COR-L47 (cell line): Measurements from ENCODE around the gene STEAP4.
"Not testable (repeated sequence)": the region's sequence is repeated elsewhere in the genome, so short reads cannot be mapped to it uniquely, and the experiment has no call there.

Experiments
- DNase-seq: peaks from one replicate; lab custom pipeline; 2025; lab: John Stamatoyannopoulos, UW

STEAP4 gene

DNA sequence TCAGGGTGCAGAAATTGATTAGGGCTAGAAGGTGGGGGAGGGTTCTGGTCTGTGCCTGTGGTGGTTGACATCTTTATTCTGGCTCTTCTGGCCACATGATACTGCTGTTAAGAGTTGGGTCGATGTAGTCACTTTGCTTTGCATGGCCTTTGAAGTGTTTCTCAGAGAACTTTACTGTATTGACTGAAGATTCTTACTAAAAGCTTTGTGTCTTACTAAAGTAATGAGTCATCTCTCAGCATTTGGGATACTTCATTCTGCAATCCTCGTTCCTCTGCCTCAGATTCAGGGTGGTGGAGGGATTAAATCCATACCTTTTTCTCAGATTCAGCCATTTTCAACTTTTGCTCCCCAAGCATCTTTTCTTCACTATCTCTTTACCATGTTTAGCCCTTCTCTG lies 38.6 kb downstream of the STEAP4 start:
- DNase-seq = no peak

DNA sequence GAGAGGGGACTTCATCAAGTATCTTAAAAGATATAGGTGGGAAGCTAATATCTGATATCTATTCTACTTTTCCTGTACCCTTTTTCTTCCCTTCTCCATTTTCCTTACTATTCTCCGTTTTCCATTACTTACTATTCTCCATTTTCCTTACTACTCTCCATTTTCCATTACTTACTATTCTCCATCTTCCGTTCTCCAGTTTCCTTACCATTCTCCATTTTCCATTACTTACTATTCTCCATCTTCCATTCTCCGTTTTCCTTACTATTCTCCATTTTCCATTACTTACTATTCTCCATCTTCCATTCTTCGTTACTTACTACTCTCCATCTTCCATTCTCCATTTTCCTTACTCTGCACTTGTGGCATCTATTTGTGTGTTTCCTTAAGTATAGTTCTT lies 39.3 kb downstream of the STEAP4 start:
- DNase-seq = no peak

DNA sequence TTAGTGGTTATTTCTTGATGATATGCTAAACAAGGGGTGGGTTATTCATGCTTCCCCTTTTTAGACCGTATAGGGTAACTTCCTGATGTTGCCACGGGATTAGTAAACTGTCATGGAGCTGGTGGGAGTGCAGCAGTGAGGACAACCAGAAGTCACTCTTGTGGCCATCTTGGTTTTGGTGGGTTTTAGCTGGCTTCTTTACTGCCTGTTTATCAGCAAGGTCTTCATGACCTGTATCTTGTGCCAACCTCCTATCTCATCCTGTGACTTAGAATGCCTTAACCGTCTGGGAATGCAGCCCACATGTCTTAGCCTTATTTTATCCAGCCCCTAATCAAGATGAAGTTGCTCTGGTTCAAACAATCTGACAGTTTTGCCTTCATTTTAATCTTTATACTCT lies 41.7 kb downstream of the STEAP4 start:
- DNase-seq = not testable (repeated sequence)

DNA sequence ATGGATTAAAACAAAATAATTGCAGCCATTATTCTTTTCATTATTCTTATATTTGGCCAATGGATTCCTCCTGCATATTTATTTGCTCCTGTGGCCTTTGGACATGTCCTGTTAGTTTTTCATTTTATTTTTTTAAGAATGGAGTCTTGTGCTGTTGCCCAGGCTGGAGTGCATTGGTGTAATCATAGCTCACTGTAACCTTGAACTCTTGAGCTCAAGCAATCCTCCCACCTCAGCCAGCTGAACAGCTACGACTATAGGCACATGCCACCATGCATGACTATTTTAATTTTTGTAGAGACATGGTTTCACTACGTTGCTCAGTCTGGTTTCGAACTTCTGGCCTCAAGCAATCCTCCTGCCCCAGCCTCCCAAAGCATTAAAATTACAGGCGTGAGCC lies 44.1 kb downstream of the STEAP4 start:
- no peak for DNase-seq

DNA sequence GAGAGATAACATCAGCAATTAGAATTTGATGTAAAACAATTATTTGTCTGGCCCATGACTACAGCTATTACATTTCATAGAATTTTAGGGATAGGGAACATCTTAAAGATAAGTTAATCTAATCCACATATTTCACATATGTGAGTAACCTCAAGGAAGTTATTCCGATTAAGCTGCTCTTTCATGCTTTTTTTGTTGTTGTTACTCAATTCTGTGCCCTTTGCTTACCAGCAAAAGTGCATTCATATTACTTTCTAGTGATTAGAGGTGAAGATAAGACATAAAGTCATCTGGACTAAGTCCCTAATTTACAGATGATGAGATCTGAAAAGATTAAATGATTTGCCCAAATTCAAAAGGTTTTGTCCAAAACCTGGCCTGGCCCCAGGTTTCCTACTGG lies 46.0 kb downstream of the STEAP4 start:
- no peak for DNase-seq

DNA sequence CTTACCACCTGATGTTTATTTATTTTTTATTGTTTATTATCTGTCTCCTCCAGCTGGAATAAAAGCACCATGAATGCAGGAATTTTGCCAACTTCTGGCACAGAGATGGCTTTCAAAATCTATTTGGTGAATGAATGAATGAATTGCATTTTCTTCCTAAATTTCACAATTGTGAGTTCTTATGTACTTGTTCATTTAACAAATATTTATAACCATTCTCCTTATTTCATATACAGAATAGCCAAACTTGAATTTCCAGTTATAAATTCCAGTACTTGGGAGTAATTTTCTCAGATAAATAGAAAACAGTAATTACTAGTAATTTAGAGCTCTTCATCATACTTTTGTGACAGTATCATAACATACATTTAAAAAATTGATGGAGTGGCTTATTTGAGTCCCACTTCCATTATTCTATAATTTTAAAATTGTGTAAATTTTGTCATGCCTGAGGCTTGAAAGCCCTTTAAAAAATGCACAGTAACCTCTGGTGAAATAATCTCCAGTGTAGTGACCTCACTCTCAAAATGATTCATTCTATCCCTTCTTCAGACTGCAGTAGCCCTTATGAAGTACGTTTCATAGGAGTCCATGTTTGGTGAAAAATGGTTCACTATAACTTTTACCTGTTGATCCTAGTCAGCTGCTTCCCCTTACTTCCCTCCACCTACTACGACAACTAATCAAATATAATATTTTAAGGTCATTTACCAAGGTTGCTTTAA lies 46.9 kb downstream of the STEAP4 start:
- no peak for DNase-seq

DNA sequence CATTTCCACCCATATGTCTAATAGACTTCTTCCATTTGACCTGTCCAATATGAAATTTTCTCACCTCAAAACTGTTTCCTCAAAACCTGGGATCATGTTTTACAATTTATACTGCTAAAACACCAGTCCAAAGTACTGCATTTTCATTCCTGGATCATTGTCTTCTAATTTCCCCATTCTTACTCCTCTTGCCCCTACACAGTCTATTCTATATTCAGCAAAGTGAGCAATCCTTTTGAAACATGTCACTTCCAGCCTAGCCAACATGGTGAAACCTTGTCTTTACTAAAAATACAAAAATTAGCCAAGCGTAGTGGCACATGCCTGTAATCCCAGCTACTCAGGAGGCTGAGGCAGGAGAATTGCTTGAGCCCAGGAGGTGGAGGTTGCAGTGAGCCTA lies 48.4 kb downstream of the STEAP4 start:
- not testable (repeated sequence) for DNase-seq

DNA sequence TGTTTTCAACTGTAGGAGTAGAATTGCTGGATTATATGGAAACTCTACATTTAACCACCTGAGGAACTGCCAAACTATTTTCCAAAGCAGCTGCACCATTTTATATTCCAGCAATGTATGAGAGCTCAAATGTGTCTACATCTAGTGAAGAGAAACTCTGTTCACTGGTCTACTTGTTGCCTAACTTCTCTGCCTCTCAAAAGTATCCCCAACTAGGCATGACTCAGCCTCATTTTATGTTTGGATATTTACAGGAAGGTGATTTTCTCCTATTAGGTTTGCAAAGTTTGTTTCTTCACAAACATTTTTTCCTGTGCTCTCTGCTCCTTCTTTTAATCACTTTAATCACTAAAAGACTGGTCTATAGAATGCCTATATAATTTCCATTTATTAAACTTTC lies 49.8 kb downstream of the STEAP4 start:
- no peak for DNase-seq

DNA sequence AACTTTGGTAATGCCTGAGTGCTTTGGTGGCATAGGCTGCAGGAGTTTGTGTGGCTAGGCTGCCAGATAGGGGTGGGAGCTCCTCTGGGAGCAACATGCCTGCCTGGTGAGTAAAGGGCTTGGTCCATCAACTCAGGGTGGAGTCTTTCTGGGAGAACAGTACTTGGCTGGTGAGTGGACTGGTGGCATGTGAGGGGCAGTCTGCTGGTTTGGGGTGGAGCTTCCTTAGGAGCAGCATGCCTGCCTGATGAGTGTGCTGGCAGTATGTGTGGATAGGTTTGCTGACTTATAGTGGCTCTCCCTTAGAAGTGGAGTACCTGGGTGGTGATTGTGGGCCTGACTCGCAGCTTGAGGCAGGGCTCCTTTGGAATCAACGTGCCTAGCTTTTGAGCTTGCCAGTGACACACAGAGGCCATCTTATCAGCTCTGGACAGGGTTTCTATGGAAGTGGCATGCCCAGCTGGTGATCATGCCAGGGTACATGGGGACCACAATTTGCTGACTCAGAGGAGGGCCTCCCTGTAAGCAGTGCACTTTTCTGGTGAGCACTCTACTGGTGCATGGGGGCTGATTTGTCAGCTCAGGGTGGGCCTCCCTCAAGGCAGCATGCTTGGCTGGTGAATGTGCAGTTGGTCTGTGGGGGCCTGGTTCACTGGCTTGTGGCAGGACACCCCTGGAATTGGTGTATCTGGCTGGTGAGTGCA lies 51.8 kb downstream of the STEAP4 start:
- no peak for DNase-seq

DNA sequence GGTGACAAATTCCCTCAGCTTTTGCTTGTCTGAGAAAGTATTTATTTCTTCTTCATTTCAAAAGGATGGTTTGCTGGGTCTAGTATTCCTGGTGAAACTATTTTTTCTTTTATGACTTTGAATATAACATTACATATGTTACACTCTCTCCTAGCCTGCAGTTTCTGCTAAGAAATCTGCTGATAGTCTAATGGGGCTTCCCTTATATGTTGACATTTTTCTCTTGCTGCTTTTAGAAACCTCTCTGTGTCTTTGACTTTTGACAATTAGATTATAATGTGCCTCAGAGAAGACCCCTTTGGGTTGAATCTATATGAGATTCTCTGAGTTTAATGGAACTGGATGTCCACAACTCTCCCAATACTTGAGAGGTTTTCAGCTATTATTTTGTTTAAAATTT lies 53.1 kb downstream of the STEAP4 start:
- no peak for DNase-seq

DNA sequence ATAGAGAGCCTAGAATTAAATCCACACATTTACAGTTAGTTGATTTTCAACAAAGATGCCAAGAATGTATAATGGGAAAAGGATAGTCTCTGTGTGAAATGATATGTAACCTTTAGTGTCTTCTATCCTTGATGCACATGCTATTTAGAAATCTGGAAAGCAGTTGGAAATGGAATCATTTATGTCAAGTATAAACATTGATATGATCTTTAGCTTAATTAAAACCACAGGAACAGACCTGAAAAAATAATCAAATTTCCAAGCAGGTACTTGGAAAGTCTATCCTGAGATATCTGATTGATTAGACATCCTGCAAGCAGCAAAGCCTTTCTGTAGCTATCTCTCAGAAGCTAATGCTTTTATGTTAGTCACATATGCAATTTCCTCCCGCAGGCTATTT lies 62.4 kb downstream of the STEAP4 start:
- DNase-seq = no peak

DNA sequence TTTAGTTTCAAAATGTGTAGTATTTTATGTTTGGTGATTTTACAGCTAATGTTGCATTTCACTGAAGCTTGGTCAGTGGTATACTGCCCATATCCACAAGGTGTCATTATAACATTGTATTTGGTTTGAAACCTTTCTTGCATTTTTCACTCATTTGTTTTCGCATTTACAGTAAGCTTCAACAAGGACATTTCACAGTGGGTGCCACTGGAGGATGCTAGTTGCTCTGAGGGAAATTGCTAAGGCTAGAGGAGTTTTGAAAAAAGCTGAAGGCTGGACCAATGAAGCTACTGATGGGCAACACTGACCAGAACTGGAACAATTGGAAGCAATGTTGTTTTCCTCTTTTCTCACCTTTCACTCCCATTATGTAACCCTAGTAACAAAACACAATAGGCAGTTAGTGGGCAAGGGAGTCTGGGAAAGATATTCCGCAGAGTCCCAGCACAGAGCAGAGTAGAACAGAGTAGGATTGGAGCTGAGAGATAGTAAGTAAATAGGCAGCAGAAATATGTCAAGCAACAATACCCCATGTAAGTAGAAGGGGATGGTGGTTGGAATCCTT lies 63.3 kb downstream of the STEAP4 start:
- DNase-seq = peak; percentile 61

DNA sequence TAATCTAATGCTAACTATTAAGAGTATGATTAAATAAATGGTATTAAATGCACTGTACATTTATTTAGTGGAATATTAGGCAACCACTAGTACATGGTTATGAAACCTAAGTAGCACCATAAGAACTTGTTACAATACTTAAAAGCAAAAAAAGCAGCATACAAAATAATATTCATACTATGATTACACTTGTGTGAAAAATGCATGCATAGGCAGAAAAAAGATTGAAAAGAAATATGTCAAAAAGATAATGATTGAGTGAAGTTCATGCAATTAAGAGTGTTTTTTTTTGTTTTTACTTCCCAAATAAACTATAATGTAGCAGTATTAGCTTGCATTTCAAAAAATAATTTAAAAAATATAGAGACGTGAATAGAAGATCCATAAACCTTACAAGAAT lies 66.8 kb downstream of the STEAP4 start:
- DNase-seq = no peak

DNA sequence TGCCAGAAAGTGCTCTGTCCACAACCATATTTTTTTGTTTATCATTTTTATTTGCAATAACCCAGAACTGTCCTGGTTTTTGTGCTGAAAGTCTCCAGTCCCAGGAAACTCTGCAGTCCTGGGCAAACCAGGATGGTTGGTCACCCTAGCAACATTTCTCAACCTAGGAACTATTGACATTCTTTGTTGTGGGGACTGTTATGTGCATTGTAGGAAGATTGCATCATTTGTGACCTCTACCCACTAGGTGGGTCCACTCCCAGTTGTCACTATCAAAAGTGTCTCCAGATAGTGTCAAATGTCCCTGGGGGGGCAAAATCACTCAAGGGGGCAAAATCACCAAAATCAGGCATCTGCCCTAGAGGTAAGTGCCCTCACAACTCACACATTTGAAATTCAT lies 72.9 kb downstream of the STEAP4 start:
- DNase-seq = no peak

DNA sequence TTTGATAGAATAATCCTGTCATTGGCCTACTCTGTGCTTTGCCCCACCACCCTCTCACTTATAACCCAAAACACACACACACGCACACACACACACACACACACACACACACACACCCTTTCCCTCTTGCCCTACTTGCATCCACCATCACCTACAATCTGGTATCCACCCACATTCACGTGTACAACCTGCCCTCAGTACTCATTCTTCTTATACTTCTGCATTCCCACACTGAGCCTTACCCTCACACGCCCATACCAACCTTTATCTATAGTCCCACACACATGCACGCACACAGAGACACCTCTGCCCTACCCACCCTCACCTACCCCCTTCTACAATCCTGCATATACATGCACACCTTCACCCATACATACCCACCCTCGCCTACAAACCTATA lies 76.0 kb downstream of the STEAP4 start:
- DNase-seq = no peak

DNA sequence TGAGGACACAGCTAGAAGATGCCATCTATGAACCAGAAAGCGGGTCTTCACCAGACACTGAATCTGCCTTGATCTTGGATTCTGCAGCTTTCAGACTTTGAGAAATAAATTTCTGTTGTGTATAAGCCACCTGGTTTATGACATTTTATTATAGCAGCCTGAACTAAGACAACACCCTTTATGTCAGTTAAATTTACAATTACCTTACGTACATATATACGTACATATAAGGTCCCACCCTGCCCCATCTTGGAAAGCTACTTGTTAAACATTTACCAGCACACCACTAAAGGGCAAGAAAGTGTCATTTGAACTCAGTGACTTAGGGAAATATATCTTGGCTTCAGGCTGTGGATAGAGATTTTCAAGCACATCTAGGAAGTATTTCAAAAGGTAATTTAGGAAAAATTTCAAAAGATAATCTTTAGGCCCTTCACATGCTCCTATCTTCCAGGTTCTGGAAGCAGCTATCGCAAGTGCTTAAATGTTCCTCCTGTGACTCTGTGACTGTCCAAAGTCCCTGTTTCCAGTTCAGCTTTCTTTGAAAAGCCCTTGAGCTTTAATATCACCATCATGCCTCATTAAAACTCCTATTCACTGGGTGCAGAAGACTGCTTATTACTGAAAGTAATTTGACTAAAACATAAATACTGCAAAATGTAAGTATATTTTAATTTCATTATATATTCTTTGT lies 77.2 kb downstream of the STEAP4 start:
- no peak for DNase-seq

DNA sequence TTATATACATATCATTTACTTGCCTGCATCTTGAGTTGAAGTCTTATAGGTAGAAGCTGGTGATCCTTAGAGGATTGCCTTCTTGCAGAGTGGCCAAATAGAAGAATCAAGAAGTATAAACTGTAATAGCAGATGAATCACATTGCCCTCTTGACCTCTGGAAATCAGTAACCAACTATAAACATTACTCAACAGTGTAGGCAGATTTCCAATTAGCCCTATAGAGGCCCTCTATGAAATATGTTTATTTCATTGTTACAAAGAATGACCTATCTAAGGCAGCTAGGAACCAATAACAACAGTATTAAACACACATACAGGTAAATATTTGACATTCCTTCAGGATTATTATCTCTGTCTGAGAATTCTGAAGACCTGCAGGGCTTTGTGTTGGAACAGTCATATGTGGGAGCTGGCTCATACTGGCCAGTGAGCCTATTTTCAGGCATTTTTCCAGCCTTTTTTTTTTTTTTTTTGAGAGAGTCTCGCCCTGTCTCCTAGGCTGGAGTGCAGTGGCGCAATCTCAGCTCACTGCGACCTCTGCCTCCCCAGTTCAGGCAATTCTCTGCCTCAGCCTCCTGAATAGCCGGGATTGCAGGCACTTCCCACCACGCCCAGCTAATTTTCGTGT lies 79.7 kb downstream of the STEAP4 start:
- no peak for DNase-seq

DNA sequence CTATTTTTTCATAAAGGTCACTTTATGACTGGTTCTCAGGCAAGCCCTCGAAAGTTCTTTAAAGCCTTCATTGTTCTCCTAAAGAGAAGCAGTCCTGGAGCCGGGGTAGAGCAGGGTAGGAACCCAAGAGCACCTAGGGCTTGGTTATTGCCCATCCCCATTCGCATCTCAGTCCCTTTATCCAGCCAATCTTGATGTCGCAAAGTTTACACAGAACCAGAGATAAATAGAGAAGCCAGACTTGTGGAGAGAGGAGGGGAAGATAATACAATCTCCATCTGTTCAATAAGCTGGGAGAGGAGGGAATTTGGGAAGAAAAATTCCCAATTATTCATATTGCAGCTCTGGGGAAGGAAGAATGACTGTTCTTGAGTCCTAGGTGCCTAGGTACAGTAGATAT lies 80.5 kb downstream of the STEAP4 start:
- DNase-seq = no peak

DNA sequence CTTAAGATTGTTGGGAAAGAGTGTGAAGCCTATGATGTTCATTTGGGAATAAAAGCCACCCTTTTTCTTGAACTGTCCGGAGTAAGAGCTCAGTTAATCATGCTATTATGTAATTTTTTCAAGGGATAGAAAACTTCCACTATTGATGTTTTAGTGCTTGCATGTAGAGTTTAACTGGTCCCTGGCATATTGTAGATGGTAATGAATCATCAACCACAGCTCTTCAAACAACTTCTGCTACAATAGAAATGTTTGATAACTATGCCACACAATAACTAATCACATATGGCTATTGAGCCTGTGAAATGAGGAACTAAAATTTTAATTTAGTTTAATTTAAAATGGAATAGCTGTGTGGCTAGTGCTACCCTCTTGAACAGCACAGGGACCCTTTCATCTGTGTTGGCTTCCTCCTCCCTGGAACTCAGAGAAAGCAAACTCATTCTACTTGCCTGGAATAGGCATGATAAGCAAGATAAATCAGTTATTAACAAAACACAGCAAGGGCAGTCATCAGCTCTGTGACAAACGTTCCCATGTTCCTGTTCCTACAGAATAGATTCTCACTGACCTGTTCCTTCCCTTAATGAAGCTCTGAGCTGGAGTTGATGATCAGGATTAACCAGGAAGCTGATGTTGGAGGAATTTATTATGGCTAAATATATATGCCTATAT lies 82.0 kb downstream of the STEAP4 start:
- no peak for DNase-seq

DNA sequence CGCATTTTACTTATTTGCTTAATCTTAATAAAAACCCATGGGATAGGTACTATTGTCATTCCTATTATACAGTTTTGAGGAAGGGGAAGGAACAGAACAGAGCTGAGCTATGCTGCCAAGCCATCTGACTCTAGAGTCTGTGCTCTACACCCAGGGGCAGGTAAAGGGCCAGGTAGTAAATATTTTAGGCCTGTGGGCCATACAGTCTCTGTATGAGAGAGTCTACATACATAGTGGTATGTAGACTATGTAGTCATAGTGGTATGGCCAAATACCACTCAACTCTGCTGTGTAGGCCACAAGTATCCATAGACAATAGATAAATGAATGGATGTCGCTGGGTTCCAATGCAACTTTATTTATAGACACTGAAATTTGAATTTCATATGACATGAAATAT lies 83.4 kb downstream of the STEAP4 start:
- no peak for DNase-seq
